ENCODE results near the gene SLC23A3.

Gene SLC23A3

GRCh38 chr2:219175928-219176817, 6.3 kb upstream of the SLC23A3 start:
- DNase-seq: peak; percentile 56

GRCh38 chr2:219175486-219175885, 5.7 kb upstream of the SLC23A3 start:
- no peak for DNase-seq

GRCh38 chr2:219174801-219175200, 5.0 kb upstream of the SLC23A3 start:
- DNase-seq: no peak

- no peak for DNase-seq
Measured at GRCh38 chr2:219174146-219174545, 4.3 kb upstream of the SLC23A3 start.

GRCh38 chr2:219173176-219173575, 3.3 kb upstream of the SLC23A3 start:
- DNase-seq: no peak

- DNase-seq: no peak
Measured at GRCh38 chr2:219172231-219173154, 2.7 kb upstream of the SLC23A3 start.

GRCh38 chr2:219171231-219171651, 1.4 kb upstream of the SLC23A3 start:
- DNase-seq: peak; percentile 89

GRCh38 chr2:219168932-219169331, 897 bp downstream of the SLC23A3 start:
- DNase-seq: no peak

- no peak for DNase-seq
Measured at GRCh38 chr2:219168526-219168925, 1.3 kb downstream of the SLC23A3 start.

- DNase-seq: no peak
Measured at GRCh38 chr2:219167997-219168396, 1.8 kb downstream of the SLC23A3 start.

GRCh38 chr2:219165058-219165911, 4.5 kb downstream of the SLC23A3 start:
- no peak for DNase-seq

- DNase-seq: no peak
Measured at GRCh38 chr2:219163156-219163555, 6.7 kb downstream of the SLC23A3 start.

- no peak for DNase-seq
Measured at GRCh38 chr2:219161097-219161496, 8.7 kb downstream of the SLC23A3 start.

GRCh38 chr2:219160186-219161017, 9.4 kb downstream of the SLC23A3 start, which contains the start of gene NHEJ1:
TSS of gene NHEJ1 (minus strand) at chr2:219160815. CDS start at chr2:219158362, 2,453 bp downstream.
- DNase-seq: peak; percentile 94

- DNase-seq: no peak
Measured at GRCh38 chr2:219159771-219160185, 10.1 kb downstream of the SLC23A3 start.

GRCh38 chr2:219158586-219158985, 11.2 kb downstream of the SLC23A3 start:
- peak; percentile 58 for DNase-seq

GRCh38 chr2:219158025-219158424, 11.8 kb downstream of the SLC23A3 start:
- DNase-seq: no peak

- DNase-seq: no peak
Measured at GRCh38 chr2:219157396-219157795, 12.4 kb downstream of the SLC23A3 start.

GRCh38 chr2:219155054-219155644, 14.7 kb downstream of the SLC23A3 start:
- peak; percentile 73 for DNase-seq

GRCh38 chr2:219149667-219150066, 20.2 kb downstream of the SLC23A3 start:
- DNase-seq: no peak

- peak; percentile 95 for DNase-seq
Measured at GRCh38 chr2:219142329-219142728, 27.5 kb downstream of the SLC23A3 start.

Data from EL (cell line).